GM18499 (cell line): ENCODE results near the gene PIP5K1A.
"Not testable (repeated sequence)": the region's sequence is repeated elsewhere in the genome, so short reads cannot be mapped to it uniquely, and the experiment has no call there.

Experiments used
- ATAC-seq: cut with Tn5 transposase; IDR thresholded peaks from one replicate; pipeline ENCODE4 v1.9.1; 2021; ENCODE audit warnings: moderate number of reproducible peaks; ENCODE audit not compliant: insufficient read depth, unreplicated experiment

PIP5K1A gene

DNA sequence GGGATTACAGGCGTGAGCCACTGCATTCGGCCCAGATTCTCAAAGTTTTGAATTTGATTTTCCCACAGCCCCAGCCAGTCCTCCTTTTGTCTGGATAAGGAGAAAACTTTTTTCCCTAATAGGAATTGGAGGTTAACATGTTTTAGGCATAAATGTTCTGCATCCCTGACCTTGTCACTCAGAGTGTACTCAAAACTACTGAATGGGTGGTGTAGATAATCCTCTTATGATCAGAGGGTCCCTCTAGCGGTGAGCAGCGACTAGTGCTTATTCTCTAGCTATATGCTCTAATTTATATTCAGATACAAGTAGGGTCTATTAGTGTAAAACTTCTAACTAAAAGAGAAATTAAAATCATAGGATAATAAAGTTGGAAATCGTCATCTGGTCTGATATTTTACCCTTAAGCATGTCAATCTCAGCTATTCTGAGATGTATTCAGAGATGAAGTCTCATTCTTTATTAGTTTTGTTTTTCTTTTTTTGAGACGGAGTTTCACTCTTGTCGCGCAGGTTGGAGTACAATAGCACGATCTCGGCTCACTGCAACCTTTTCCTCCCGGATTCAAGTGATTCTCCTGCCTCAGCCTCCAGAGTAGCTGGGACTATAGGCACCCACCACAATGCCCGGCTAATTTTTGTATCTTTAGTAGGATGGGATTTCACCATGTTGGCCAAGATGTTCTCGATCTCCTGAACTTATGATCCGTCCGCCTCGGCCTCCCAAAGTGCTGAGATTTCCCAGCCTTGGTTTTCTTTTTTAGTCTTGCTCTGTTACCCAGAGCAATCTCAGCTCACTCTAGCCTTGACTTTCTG, 53.5 kb downstream of the PIP5K1A start:
- no peak for ATAC-seq

DNA sequence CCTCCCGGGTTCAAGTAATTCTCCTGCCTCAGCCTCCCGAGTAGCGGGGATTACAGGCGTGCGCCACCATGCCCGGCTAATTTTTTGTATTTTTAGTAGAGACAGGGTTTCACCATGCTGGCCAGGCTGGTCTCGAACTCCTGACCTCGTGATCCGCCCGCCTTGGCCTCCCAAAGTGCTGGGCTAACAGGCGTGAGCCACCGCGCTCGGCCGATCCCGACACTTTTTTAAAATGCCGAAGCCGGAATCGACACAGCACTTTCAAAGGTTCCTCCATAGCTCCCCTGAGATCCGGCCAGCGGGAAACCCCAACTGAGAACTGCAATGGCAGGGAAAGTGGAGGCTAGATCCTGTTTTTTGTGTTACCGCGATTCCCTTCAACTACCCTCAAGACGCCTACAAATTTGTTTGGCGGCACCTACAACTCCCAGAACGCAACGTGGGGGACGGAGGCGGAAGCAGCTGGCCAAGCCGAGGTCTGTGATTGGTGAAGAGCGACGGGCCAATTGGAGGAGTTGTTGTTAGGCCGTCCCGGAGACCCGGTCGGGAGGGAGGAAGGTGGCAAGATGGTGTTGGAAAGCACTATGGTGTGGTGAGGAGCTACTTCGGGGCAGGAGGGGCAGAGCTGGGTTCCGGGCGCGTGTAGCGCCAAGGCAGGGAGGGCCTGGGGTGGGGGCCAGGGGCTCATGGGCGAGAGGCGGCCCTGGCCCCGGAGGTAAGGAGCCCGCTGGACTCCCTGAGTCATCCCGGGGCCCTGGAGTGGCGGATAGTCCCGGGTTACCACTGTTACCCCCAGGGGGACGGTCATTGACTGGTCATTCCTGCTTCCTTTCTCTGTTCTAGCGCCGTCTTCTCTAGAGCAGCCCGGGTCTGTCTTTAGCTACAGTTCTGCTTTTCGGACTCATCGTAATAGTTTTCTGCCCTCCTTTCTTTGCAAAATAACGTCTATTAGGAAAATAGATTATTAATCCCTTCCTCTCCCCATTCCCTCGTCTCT, 56.2 kb downstream of the PIP5K1A start, which contains the start of gene PSMD4:
Gene PSMD4 (plus strand): TSS at position 518 of the 997 bp plus-strand sequence. CDS start 49 bp downstream, at position 567.
- peak; percentile 78 for ATAC-seq

DNA sequence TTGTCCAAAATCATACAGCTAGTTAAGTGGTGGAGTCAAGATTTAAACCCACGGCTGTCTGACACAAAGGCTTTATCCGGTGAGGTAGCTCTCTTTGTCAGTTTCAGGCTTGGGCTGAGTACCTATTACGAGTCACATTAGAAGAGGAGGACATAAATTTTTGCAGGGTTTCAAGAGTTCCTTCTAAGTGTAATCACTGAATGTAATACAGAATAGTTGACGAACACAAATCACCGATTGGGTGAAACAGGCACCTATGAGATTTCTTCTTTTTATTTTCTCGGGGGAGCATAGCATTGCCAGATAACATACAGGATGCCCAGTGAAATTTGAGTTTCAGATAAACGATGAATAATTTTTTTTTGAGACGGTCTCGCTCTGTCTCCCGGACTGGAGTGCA, 57.0 kb downstream of the PIP5K1A start:
- ATAC-seq = no peak

DNA sequence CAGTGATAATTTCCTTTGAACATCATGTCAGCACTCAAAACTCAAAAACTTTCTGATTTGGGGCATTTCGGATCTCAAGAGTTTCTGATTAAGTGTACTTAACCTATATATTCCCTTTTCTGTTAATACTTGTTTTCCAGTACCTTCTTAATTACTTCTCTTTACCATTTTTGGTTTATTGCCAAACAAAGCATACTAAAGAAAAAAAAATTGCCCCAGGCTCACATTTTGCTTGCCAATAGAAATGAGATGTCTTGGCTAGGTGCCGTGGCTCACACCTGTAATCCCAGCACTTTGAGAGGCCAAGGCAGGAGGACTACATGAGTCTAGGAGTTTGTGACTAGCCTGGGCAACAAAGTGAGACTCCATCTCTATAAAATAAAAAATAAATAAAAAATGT, 61.0 kb downstream of the PIP5K1A start:
- ATAC-seq = no peak

DNA sequence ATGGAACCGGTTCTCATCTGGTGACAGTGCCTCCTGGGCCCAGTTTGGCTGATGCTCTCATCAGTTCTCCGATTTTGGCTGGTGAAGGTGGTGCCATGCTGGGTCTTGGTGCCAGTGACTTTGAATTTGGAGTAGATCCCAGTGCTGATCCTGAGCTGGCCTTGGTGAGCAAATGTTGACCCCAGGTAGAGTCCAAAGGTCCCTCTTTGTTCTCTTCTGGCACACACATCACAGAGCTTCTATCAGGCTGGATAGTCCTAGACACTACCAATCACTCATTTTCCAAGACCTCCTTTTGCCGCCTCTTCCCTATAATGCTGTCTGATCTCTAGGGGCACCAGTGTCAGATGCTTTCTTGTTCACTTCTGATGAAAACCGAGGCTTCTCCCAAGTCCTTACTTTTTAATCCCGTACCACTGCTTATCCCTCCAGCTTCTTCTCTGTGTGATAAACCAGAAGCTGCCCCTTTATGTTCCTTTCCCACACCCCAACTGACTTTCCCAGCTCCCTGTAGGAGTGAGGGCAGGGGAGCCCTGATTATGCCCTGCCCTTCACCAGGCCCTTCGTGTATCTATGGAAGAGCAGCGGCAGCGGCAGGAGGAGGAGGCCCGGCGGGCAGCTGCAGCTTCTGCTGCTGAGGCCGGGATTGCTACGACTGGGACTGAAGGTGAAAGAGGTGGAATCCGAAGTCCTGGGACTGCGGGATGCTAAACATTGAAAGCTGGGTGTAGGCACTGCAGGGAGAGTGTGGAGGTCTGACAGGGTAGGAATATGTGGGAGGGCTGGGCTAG, 67.3 kb downstream of the PIP5K1A start:
- ATAC-seq = no peak

DNA sequence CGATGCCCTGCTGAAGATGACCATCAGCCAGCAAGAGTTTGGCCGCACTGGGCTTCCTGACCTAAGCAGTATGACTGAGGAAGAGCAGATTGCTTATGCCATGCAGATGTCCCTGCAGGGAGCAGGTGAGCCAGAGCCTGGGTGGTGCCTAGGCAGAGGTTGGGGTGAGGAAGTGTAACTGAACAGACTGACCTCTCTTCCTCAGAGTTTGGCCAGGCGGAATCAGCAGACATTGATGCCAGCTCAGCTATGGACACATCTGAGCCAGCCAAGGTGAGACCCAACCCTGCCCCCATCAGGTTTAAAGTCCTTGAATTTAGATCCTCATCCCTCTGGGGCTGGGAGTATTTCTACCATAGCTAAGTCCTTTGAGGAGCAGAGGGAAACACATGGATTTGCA, 68.0 kb downstream of the PIP5K1A start:
- no peak for ATAC-seq

DNA sequence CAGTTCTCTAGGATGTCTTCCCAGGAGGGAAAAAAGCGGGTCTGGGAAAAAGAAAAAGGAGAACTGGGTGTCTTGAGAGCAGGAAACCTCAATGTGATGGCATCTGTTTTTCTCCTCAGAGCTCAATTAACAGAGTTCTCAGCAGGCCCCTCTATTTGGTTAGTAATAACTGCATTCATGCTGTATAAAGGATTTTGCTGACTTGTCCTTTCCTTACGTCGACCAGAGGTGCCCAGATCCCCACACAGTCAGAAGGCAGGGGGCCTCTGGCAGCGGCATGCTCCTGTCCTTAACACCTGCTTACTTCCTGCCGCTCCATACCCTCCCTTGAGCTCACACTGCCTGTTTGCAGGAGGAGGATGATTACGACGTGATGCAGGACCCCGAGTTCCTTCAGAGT, 68.5 kb downstream of the PIP5K1A start:
- no peak for ATAC-seq

DNA sequence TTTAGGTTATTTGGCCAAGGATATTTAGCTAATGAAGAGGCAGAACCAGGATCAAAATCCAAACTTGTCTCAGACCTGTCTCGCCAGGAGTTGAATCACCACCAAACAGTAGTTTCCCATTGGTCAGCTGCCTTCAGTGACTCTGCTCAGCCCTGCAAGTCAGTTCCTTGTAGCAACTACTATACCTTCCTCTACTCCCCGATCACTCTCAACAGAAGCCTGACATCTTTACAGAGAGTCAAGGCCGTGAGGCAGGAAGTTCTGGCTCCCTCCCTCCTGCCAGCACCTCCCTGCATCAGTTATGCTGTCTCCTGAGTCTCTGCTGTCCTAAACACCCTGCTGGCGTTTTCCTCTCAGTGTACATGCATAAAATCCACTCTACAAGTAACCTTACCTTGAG, 69.4 kb downstream of the PIP5K1A start:
- ATAC-seq = no peak

DNA sequence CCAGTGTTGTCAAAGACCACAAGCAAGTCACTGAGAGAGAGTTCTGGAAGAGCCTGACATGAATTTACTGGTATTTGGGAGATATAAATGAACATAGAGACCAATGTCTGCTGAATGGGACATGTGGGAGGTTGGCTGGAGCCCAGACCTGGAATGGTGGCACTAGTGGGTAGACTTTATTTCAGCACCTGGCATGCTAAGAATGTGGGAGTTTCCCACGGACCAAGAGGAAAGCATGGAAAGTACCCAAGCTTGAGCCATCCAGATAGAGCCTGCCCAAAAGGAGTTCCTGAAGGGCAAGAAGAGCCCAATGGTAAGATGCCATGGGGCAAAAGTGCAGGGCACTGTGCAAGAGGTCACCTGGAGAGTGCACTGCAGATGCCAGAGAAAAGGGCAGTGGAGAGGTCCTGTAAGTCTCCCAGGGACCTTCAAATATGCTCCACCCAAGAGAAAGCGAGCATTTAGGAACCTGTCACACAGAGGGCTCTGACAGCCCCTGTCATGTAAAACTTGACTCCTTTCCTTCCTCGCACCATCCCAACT, 75.6 kb downstream of the PIP5K1A start:
- no peak for ATAC-seq

DNA sequence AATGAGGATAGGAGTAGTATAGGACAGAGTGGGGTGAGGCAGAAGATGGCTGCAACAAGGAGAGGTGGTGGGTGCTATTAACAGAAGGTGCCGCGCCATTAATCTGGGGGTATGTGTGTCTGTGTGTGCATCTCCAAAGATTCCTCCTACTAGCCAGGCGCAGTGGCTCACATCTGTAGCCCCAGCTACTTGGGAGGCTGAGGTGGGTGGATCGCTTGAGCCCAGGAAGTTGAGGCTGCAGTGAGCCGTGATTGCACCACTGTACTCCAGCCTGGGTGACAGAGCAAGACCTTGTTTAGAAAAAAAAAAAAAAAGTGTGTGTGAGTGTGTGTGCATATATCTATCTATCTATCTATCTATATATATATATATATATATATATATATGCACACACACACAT, 77.0 kb downstream of the PIP5K1A start:
- not testable (repeated sequence) for ATAC-seq

DNA sequence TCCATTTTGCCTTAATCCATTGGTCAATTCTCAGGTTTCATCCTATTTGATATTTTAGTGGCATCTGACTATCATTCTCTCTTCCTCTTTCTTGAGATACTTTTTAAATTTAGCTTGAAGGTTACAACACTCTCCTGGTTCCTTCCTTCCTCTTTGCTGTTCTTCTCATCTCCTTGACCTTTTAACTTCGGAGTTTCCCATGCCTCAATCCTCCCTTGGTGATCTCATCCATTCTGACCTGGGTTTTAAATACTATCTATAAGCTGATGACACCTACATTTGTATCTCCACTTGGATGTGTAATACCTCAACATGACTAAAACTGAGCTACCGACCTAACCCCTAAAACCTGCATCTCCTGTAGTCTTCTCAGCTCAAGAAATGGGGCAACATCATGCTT, 78.9 kb downstream of the PIP5K1A start:
- ATAC-seq = no peak

DNA sequence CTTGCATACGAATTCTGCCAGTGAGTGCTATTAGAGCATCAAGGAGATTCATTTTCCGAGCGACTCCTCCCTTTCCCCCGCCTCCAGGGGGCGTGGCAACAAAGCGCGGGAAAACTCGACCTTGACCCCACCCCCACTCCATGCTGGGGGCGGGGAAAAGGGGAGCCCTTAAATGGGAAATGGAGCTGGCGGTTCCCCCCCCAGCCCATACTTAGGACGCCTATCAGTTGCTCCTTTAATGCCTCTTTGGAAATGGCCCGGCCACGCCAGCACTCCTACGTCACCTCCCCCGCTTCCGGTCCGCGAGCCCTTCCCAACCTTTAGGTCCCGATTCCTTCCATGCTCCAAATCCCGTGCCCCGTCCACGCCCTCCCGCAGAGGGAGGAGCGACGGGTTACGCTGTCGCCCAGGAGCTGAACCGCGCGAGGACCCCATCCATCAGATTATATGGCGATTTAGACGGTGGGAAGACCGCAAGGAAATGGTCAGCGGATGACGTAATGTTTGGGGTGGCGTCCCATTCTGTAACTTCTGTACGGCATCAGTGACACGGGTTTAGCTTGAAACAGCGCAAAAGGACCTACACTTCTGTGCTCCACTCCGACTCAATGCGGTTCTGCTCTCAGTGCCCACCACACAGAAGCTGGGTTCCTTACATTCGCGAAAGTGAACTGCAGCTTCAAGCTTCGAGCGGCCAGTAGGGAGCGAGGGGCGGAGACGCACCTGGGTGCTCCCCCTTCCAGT, 83.0 kb downstream of the PIP5K1A start:
- no peak for ATAC-seq

DNA sequence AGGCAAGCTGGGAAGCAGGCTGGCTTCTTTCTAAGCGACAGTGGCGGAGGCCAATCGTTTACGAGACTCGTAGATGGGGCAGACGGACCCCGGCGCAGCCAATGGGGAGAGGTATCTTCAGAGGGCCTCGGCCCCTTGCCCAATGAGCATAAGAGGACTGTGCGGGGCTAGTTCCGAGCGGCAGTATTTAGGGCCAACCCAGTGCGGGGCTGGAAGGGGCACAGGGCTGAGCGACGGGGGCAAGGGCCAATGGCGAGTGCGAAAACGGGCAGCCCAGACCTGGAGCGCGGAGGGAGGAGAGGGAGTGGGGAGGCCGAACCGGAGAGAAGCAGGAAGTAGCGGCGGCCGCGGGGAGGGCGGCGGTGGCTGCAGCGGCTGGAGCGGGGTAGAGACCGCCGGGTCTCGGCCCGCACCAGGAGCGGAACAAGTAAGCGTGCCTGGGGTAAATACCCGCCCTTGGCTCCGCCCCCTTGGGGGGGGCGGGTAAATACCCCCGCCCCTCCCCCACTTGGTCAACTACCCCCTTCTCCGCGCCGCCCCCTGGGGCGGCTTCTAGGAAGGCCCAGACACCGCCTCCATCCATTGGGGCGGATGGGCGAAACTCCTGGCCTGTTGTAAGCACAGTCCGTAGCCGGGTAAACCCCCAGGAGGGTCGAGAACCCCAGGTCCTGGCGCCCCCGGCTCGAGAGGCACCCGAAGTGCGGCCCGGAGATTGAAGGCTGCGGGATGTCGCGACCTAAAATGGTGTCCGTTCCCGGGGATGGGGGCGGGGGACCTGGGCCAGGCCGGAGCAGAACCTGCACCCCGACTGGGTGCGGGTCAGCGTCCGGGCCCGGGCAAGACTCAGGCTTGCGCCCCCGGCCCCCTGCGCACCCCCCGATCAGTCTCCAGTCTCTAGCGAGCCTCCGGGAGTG, 83.9 kb downstream of the PIP5K1A start, which contains the start of gene ZNF687:
Gene ZNF687 (plus strand): TSS at position 331 of the 914 bp plus-strand sequence. CDS start 3,993 bp downstream, outside the sequence.
- peak; percentile 70 for ATAC-seq

DNA sequence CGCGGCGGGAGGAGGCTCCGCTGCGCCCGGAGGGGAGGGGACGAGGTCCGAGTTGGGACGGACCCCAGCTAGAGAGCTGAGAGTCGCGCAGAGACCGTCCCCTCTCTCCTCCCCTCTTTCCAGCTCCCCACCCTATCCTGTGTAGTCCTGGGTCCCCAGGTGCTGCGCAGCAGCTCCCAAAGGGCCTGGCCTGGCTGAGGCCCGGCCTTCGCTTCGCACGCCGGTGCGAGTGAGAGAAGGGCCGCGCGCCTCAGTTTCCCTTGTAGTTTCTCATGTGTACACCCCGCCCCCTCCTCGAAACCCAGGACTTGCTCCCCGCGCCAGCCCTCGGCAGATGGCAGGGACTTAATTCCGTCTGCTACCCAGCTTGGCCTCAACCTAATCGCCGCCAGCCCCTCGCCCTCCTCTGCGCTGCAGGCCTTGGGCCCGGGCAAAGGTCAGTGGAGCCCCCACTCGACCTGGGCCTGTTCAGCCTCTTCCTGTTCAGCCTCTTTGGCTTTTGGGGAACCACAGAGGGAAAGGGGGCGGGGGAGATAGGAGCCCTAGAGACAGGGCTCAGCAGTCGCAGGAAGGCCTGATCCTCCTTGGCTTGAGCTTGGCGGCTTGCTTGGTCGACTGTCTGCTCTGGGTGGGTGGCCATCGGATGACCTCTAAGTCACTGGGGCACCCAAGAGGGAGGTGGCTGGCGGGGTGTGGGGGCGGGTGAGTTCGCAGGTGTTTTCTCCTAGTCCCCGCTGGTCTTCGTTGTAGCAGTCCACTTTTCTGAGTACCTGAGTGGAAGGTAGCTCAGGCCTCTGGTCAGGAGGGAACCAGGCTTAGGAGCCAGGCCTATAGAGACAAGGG, 84.8 kb downstream of the PIP5K1A start:
- ATAC-seq = no peak

DNA sequence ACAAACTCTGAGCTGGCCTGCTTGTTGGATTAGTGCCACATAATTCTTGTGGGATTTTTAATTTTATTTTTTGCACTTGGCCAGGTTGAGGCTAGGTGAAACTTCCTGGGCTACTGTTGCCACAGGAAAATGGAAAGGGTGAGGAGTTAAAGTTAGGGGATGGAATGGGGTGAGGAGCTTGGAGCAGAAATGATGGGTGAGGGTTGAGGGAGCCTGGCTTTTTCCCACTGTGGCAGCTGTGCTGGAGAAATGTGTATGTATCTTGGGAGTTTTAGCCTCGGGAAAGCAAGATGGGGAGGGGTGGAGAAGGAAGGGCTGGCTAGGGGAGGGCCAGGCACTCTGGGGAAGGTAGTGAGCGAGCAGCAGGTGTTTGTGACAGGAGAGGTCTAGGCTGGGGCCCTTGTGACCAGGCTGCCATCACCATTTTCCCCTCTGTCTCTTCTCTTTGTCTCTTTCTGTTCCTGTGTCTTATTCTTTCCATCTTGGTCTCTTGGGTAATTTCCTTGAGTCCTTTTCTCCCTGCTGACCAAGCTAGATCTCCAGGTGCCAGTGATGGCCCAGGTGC, 85.7 kb downstream of the PIP5K1A start:
- ATAC-seq = no peak

DNA sequence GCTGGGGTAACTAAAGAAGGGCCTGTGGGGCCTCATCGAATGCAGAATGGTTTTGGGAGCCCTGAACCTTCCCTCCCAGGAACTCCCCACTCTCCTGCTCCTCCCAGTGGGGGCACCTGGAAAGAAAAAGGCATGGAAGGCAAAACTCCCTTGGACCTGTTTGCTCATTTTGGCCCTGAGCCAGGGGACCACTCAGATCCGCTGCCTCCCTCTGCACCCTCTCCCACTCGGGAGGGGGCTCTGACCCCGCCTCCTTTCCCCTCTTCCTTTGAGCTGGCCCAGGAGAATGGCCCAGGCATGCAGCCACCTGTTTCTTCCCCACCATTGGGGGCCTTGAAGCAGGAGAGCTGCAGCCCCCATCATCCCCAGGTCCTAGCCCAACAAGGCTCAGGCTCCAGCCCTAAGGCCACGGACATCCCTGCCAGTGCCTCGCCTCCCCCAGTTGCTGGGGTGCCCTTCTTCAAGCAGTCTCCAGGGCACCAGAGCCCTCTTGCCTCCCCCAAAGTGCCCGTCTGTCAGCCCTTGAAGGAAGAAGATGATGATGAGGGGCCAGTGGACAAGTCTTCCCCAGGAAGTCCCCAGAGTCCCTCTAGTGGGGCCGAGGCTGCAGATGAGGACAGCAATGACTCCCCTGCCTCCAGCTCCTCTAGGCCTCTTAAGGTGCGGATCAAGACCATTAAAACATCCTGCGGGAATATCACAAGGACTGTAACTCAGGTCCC, 88.4 kb downstream of the PIP5K1A start:
- ATAC-seq = no peak
